Measurements from ENCODE around the gene EGFL7.

DNA sequence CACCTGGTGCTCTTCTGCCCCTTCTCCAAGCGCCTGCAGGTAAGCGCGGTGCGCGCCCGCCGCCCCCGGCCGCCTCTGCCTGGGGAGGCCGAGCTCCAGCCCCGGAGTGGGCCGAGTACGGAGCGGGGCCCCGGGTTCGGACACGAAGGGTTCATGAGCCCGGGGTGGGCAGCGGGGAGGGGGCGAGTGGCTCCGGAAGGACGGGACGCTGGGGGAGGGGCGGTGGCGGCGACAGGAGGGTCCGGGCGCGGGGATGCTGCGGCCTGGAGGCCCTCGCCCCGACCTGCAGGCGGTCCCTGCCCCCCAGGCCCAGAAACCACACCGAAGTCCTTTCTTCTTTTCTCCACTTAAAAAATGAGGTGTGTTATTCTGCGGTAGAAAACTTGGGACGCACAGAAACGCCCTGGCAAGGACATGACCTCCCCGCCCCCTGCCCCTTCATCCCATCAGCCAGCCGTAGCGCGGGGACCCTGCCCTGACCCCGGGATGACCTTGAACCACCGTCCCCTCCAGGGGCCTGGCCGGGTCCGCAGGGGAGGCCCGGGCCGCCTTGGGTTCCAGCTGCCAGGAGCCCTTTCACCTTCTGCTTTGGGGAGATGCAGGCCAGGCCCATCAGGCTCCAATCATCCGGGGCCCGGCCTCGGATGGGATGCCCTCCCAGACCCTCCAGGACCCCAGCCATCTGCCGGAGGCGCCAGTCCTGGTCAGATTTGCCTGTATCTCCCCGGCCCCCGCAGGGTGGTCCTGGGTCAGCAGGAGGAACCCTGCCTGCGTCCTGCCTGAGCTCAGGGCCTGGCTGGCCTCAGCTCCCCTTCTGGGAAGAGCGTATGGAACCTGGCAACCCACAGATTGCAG lies 50.2 kb downstream of the EGFL7 start:
- TF ChIP-seq POLR2A (IDR thresholded peaks at IDR 0.05) = no peak
- TF ChIP-seq, protein P1, sequence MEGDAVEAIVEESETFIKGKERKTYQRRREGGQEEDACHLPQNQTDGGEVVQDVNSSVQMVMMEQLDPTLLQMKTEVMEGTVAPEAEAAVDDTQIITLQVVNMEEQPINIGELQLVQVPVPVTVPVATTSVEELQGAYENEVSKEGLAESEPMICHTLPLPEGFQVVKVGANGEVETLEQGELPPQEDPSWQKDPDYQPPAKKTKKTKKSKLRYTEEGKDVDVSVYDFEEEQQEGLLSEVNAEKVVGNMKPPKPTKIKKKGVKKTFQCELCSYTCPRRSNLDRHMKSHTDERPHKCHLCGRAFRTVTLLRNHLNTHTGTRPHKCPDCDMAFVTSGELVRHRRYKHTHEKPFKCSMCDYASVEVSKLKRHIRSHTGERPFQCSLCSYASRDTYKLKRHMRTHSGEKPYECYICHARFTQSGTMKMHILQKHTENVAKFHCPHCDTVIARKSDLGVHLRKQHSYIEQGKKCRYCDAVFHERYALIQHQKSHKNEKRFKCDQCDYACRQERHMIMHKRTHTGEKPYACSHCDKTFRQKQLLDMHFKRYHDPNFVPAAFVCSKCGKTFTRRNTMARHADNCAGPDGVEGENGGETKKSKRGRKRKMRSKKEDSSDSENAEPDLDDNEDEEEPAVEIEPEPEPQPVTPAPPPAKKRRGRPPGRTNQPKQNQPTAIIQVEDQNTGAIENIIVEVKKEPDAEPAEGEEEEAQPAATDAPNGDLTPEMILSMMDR (IDR thresholded peaks at IDR 0.05) = no peak
